OCI-LY7 (cell line): ENCODE measurements around the gene MARS1. TPM values are rescaled to one million over a fixed set of nuclear protein-coding genes. Genes with fewer than 3 reads are reported as not detected.

Experiments used
- BruUV-seq: library from RNA; stranded (reverse); fragments of 400-500 nt; replicated peaks from 2 replicates; lab custom pipeline; 2021; lab: Mats Ljungman, UMichigan
- CTCF ChIA-PET: fragments of 300-600 bp; sonication (Branson Sonifier 250); formaldehyde crosslinking; loops from one replicate; lab custom pipeline; 2022; ENCODE audit warnings: antibody characterized with exemption; ENCODE audit not compliant: unreplicated experiment; lab: Charles Lee
- POLR2A ChIA-PET: fragments of 300-600 bp; sonication (Branson Sonifier 250); formaldehyde crosslinking; loops from one replicate; lab custom pipeline; 2022; ENCODE audit warnings: antibody characterized with exemption; lab: Charles Lee
- DNase-seq: peaks from one replicate; pipeline ENCODE4 v3.0.0-alpha.2; 2015; ENCODE audit warnings: low spot score
- H2AFZ ChIP-seq: fragments of 200-600 bp; sonication (generic), shearing (Covaris generic); 2 replicates; pipeline ENCODE4 v1.6.1; 2014; ENCODE audit warnings: mild to moderate bottlenecking, antibody characterized with exemption, low read length, moderate library complexity
- H3K27ac ChIP-seq: fragments of 200-600 bp; sonication (generic); 2 replicates; pipeline ENCODE4 v1.5.1; 2014; ENCODE audit warnings: mixed run types, low read depth, mild to moderate bottlenecking, moderate library complexity, low read length, inconsistent platforms; ENCODE audit not compliant: poor library complexity, severe bottlenecking
- H3K36me3 ChIP-seq: fragments of 200-600 bp; sonication (generic); 2 replicates; pipeline ENCODE4 v1.6.1; 2014; ENCODE audit warnings: mild to moderate bottlenecking, antibody characterized with exemption, low read length, moderate library complexity, mixed read lengths; ENCODE audit not compliant: insufficient read depth
- H3K4me1 ChIP-seq: fragments of 200-600 bp; sonication (generic); 2 replicates; pipeline ENCODE4 v1.5.1; 2014; ENCODE audit warnings: mild to moderate bottlenecking, low read length; ENCODE audit not compliant: insufficient read depth, poor library complexity, severe bottlenecking
- H3K4me2 ChIP-seq: fragments of 200-600 bp; sonication (generic); 2 replicates; pipeline ENCODE4 v1.6.1; 2014; ENCODE audit warnings: mild to moderate bottlenecking, low read length
- H3K4me3 ChIP-seq: fragments of 200-600 bp; sonication (generic); 2 replicates; pipeline ENCODE4 v1.5.1; 2014; ENCODE audit warnings: mild to moderate bottlenecking, low read depth, low read length; ENCODE audit not compliant: poor library complexity, severe bottlenecking
- H3K79me2 ChIP-seq: fragments of 200-600 bp; sonication (generic); 2 replicates; pipeline ENCODE4 v1.6.1; 2016; ENCODE audit warnings: low read depth, mild to moderate bottlenecking, low read length, moderate library complexity, mixed read lengths; ENCODE audit not compliant: insufficient read depth
- H3K9me2 ChIP-seq: fragments of 200-600 bp; sonication (generic); 2 replicates; pipeline ENCODE4 v1.6.1; 2016; ENCODE audit warnings: mild to moderate bottlenecking, low read length, mixed read lengths; ENCODE audit not compliant: insufficient read depth
- H3K9me3 ChIP-seq: fragments of 200-600 bp; sonication (generic); 2 replicates; pipeline ENCODE4 v1.6.1; 2014; ENCODE audit warnings: mild to moderate bottlenecking, mixed run types, low read length, mixed read lengths
- H4K20me1 ChIP-seq: fragments of 200-600 bp; sonication (generic); 2 replicates; pipeline ENCODE4 v1.6.1; 2014; ENCODE audit warnings: mild to moderate bottlenecking, antibody characterized with exemption, low read length, moderate library complexity, mixed read lengths; ENCODE audit not compliant: insufficient read depth
- EZH2phosphoT487 ChIP-seq: fragments of 200-600 bp; sonication (generic); IDR thresholded peaks from 2 replicates; pipeline ENCODE4 v1.6.1; 2018; ENCODE audit warnings: low read depth, borderline replicate concordance, mild to moderate bottlenecking, mixed run types, antibody characterized with exemption, low read length, moderate library complexity, mixed read lengths
- intact Hi-C: fragments of 100-400 bp; cut with micrococcal nuclease; formaldehyde crosslinking; loops from one replicate; pipeline ENCODE4 v1.10.0; 2022; ENCODE audit not compliant: unreplicated experiment
- total RNA-seq, 2 experiments: library from RNA; depleted of rRNA in 1 of 2; stranded (reverse); fragments of >200 nt in 1 of 2; shearing (Covaris generic) in 1 of 2; gene quantifications; 2 replicates each; pipeline ENCODE4 v1.2.3, GENCODE V29; 2014 to 2022
- TF ChIP-seq, protein P1 (sequence below): fragments of 200-600 bp; sonication (generic); conservative IDR thresholded peaks from 2 replicates; pipeline ENCODE4 v1.5.1; 2014; ENCODE audit warnings: mild to moderate bottlenecking, antibody characterized with exemption, low read length, moderate library complexity, mixed read lengths

The MARS1 gene
- total RNA-seq, 2 experiments from 2014 or later, result 272 to 465 TPM

DNA sequence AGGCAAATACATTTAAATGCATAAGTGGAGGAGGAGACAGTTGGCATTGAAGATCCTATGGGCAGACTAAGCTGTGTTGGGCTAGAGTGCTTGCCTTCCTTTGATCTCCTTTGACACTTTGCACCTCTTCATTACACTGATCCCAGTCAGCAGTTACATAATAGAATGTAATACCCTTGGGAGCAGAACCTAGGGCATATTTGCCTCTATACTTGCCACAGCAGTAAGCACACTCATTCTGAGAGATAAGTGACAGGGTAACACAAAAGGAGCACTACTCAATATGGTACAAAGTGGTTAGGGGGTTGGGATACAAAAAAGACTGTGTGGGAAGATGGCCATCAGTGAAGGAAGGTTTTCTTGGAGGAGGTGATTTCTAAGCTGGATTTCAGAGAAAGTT lies 9.0 kb downstream of the MARS1 start:
- peaks cover 81% of the 10 kb centered on the region for H3K36me3 ChIP-seq

DNA sequence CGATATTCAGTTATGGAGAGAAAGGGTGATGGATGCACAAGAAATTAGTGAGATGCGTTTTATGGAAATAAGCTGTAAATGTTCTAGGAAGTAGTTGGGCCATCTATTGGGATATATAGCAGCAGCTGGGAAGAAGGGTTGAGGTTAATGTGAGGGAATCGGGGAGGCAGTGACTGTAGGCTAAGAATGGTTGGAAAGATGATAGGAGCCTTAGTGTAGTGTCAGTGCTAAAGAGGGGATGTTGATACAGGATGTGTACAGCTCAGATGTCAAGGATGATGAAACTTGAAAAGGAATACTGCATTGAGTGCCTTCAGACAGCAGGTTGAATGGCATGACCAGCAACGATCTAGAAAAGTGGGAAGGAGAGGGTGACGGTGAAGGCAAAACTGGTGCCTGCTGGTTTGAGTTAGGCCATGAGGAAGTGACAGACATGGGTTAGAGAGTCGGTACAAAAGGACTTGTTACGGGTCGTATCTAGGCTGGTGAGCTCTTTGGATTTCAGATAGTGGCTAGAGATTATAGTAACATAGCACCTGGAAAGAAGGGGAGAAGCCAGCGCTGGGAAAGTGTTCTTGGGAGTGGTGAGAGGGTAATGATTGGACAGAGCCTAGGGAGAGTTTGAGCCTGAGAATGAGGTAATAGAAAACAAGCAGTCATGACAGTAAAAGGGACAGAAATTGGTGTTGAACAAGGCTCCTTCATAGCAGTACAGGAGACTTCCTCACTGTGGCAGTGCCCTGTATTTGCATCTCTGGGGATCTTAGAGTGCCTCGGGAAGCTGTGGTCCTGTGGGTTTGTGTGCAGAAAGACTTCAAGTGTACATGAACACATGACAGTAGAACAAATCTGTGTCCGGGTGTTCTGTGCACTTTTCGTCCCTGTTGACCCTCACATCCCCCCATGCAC lies 9.6 kb downstream of the MARS1 start:
- Histone ChIP-seq H4K20me1 (no peaks in the 10 kb centered on the region), H2AFZ (no peak overlapping the region), H3K4me1 (no peaks in the 10 kb centered on the region), H3K9me2 (no peaks in the 10 kb centered on the region), H3K36me3 (peaks cover 82% of the 10 kb centered on the region), H3K4me2 (no peak overlapping the region), H3K79me2 (0 out of 2 replicates have a peak, but pooled peaks cover 3% of the 10 kb centered on the region), H3K9me3 (no peaks in the 10 kb centered on the region), H3K4me3 (no peak overlapping the region), H3K27ac (no peak overlapping the region)
- ChIA-PET CTCF (no interaction called here), POLR2A (interaction anchor here (0.7 to 1.1 kb wide), 2 partner anchors 9 to 13 kb away, joined by 3 to 4 read pairs; no protein-coding TSS in a partner anchor)
- BruUV-seq, result no TSS peak
- TF ChIP-seq EZH2phosphoT487, result no peak
- TF ChIP-seq, protein P1, sequence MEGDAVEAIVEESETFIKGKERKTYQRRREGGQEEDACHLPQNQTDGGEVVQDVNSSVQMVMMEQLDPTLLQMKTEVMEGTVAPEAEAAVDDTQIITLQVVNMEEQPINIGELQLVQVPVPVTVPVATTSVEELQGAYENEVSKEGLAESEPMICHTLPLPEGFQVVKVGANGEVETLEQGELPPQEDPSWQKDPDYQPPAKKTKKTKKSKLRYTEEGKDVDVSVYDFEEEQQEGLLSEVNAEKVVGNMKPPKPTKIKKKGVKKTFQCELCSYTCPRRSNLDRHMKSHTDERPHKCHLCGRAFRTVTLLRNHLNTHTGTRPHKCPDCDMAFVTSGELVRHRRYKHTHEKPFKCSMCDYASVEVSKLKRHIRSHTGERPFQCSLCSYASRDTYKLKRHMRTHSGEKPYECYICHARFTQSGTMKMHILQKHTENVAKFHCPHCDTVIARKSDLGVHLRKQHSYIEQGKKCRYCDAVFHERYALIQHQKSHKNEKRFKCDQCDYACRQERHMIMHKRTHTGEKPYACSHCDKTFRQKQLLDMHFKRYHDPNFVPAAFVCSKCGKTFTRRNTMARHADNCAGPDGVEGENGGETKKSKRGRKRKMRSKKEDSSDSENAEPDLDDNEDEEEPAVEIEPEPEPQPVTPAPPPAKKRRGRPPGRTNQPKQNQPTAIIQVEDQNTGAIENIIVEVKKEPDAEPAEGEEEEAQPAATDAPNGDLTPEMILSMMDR, result no peak
- intact Hi-C loops, result no loop called here
- DNase-seq, result no peak

More for the DNA sequence above, 9.0 kb downstream of the MARS1 start:
- BruUV-seq, result no TSS peak
- Histone ChIP-seq H3K4me1 (no peaks in the 10 kb centered on the region), H3K4me3 (no peak overlapping the region), H3K27ac (no peak overlapping the region), H3K79me2 (0 out of 2 replicates have a peak, but pooled peaks cover 3% of the 10 kb centered on the region), H4K20me1 (no peaks in the 10 kb centered on the region), H3K9me2 (no peaks in the 10 kb centered on the region), H3K9me3 (no peaks in the 10 kb centered on the region), H3K4me2 (no peak overlapping the region), H2AFZ (no peak overlapping the region)
- ChIA-PET CTCF (no interaction called here), POLR2A (interaction anchor here (0.7 to 1.1 kb wide), 2 partner anchors 9 to 13 kb away, joined by 3 to 4 read pairs; no protein-coding TSS in a partner anchor)
- no peak for TF ChIP-seq EZH2phosphoT487
- TF ChIP-seq, protein P1, result no peak
- intact Hi-C loops, result no loop called here
- DNase-seq, result no peak

DNA sequence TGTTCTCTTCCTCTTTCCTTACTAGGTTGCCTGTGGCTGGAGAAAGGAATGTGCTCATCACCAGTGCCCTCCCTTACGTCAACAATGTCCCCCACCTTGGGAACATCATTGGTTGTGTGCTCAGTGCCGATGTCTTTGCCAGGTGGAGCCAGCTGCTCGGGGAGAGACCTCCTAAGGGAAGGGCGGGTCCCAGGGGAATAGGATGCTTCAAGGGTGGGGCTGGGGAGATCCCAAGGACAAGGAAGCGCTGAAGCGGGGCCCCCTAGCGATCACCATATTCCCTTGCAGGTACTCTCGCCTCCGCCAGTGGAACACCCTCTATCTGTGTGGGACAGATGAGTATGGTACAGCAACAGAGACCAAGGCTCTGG lies 10.2 kb downstream of the MARS1 start:
- no peaks in the 10 kb centered on the region for H4K20me1 ChIP-seq
- BruUV-seq, result no TSS peak

More for the DNA sequence above, 10.2 kb downstream of the MARS1 start:
- CTCF ChIA-PET, result no interaction called here
- Histone ChIP-seq H3K36me3 (peaks cover 82% of the 10 kb centered on the region), H3K79me2 (no peaks in the 10 kb centered on the region), H3K9me2 (no peaks in the 10 kb centered on the region), H3K4me3 (no peak overlapping the region), H3K4me1 (no peaks in the 10 kb centered on the region), H3K4me2 (no peak overlapping the region), H3K9me3 (no peaks in the 10 kb centered on the region), H3K27ac (no peak overlapping the region), H2AFZ (no peak overlapping the region)
- TF ChIP-seq, protein P1, result no peak
- no peak for TF ChIP-seq EZH2phosphoT487
- no peak for DNase-seq
- POLR2A ChIA-PET, result no interaction called here
- intact Hi-C loops, result no loop called here
